IMR-90 (cell line): ENCODE data around the gene ZNF718. TPM values are rescaled to one million over a fixed set of nuclear protein-coding genes. Genes with fewer than 3 reads are reported as not detected.

ENCODE experiments used
- ATAC-seq: fragments of 200-7000 bp; cut with Tn5 transposase; 2 replicates; pipeline ENCODE4 v1.9.1; 2020; ENCODE audit warnings: low read depth, mild to moderate bottlenecking, moderate library complexity
- BruUV-seq: library from RNA; stranded (reverse); fragments of 400-500 nt; replicated peaks from 2 replicates; lab custom pipeline; 2021; lab: Mats Ljungman, UMichigan
- CTCF ChIA-PET: fragments of 300-600 bp; formaldehyde crosslinking; extraction: SDS; loops from one replicate; lab custom pipeline; 2021; ENCODE audit warnings: antibody characterized with exemption; lab: Yijun Ruan, JAX
- POLR2A ChIA-PET: fragments of 300-600 bp; sonication (Branson Sonifier 250); formaldehyde crosslinking; loops from one replicate; lab custom pipeline; 2022; ENCODE audit warnings: antibody characterized with exemption; ENCODE audit not compliant: unreplicated experiment; lab: Charles Lee
- DNase-seq: peaks from one replicate; pipeline ENCODE4 v3.0.0; 2013
- H2AFZ ChIP-seq: replicated peaks from 2 replicates; pipeline ENCODE3; 2013; ENCODE audit warnings: low read length, mild to moderate bottlenecking; ENCODE audit not compliant: poor library complexity
- H2AK5ac ChIP-seq: 2 replicates; pipeline ENCODE4 v1.6.1; 2013; ENCODE audit warnings: low read depth, low read length, inconsistent platforms
- H2AK9ac ChIP-seq: replicated peaks from 2 replicates; pipeline ENCODE3; 2013; ENCODE audit warnings: mild to moderate bottlenecking, low read depth, low read length, moderate library complexity; ENCODE audit not compliant: poor library complexity
- H2BK120ac ChIP-seq: 2 replicates; pipeline ENCODE4 v1.6.1; 2013; ENCODE audit warnings: low read depth, low read length, inconsistent platforms
- H2BK15ac ChIP-seq: 3 replicates; pipeline ENCODE4 v1.6.1; 2013; ENCODE audit warnings: low read depth, low read length, inconsistent platforms
- H2BK20ac ChIP-seq: 2 replicates; pipeline ENCODE4 v1.6.1; 2013; ENCODE audit warnings: low read depth, mild to moderate bottlenecking, inconsistent platforms, low read length, moderate library complexity
- H2BK5ac ChIP-seq: 2 replicates; pipeline ENCODE4 v1.6.1; 2013; ENCODE audit warnings: mild to moderate bottlenecking, low read depth, low read length, inconsistent platforms; ENCODE audit not compliant: poor library complexity, severe bottlenecking
- H3K14ac ChIP-seq: replicated peaks from 2 replicates; pipeline ENCODE4 v1.6.1; 2013; ENCODE audit warnings: low read depth, low read length, inconsistent platforms
- H3K18ac ChIP-seq: 2 replicates; pipeline ENCODE4 v1.6.1; 2013; ENCODE audit warnings: low read depth, low read length, control low read depth
- H3K23ac ChIP-seq: 2 replicates; pipeline ENCODE4 v1.6.1; 2013; ENCODE audit warnings: low read depth, low read length, inconsistent platforms
- H3K27ac ChIP-seq: 2 replicates; pipeline ENCODE4 v1.5.1; 2013; ENCODE audit warnings: mild to moderate bottlenecking, control low read depth, low read length; ENCODE audit not compliant: insufficient read depth
- H3K27me3 ChIP-seq: 2 replicates; pipeline ENCODE4 v1.6.1; 2013; ENCODE audit warnings: low read length; ENCODE audit not compliant: control insufficient read depth, insufficient read depth
- H3K36me3 ChIP-seq: 2 replicates; pipeline ENCODE4 v1.6.1; 2013; ENCODE audit warnings: low read length, mixed read lengths; ENCODE audit not compliant: control insufficient read depth, insufficient read depth
- H3K4ac ChIP-seq: 2 replicates; pipeline ENCODE4 v1.6.1; 2013; ENCODE audit warnings: low read depth, low read length, inconsistent platforms
- H3K4me1 ChIP-seq: 2 replicates; pipeline ENCODE4 v1.6.1; 2013; ENCODE audit warnings: low read length, mixed read lengths; ENCODE audit not compliant: control insufficient read depth, insufficient read depth
- H3K4me2 ChIP-seq: 2 replicates; pipeline ENCODE4 v1.6.1; 2013; ENCODE audit warnings: low read depth, mild to moderate bottlenecking, control low read depth, low read length, moderate library complexity
- H3K4me3 ChIP-seq: 2 replicates; pipeline ENCODE4 v1.5.1; 2013; ENCODE audit warnings: low read depth, mild to moderate bottlenecking, control low read depth, low read length, moderate library complexity; ENCODE audit not compliant: insufficient read depth
- H3K56ac ChIP-seq: 2 replicates; pipeline ENCODE4 v1.6.1; 2013; ENCODE audit warnings: low read length, inconsistent platforms; ENCODE audit not compliant: insufficient read depth; ENCODE audit errors: extremely low read depth
- H3K79me1 ChIP-seq, 2 experiments: 2 replicates each; pipeline ENCODE4 v1.6.1; 2013; ENCODE audit warnings: low read length in 2 of 2, inconsistent platforms in 1 of 2, low read depth in 1 of 2
- H3K9ac ChIP-seq: 2 replicates; pipeline ENCODE4 v1.6.1; 2013; ENCODE audit warnings: low read depth, low read length, control low read depth
- H3K9me1 ChIP-seq: 2 replicates; pipeline ENCODE4 v1.6.1; 2013; ENCODE audit warnings: low read length, inconsistent platforms; ENCODE audit not compliant: insufficient read depth
- H3K9me3 ChIP-seq: 2 replicates; pipeline ENCODE4 v1.6.1; 2013; ENCODE audit warnings: low read length; ENCODE audit not compliant: control insufficient read depth, insufficient read depth
- H4K20me1 ChIP-seq: 2 replicates; pipeline ENCODE4 v1.6.1; 2013; ENCODE audit warnings: low read length, inconsistent platforms; ENCODE audit not compliant: insufficient read depth
- H4K5ac ChIP-seq: 2 replicates; pipeline ENCODE4 v1.6.1; 2013; ENCODE audit warnings: mild to moderate bottlenecking, low read depth, low read length, control low read depth
- H4K8ac ChIP-seq, 2 experiments: 2 replicates each; pipeline ENCODE4 v1.6.1; 2013; ENCODE audit warnings: low read depth in 2 of 2, low read length in 2 of 2, control low read depth in 1 of 2, inconsistent platforms in 1 of 2
- H4K91ac ChIP-seq: 2 replicates; pipeline ENCODE4 v1.6.1; 2013; ENCODE audit warnings: low read depth, low read length, inconsistent platforms; ENCODE audit not compliant: insufficient read depth
- ELK1 ChIP-seq: fragments of 150-350 bp; IDR thresholded peaks from 2 replicates; pipeline ENCODE4 v1.6.1; 2016; ENCODE audit warnings: low read depth, mild to moderate bottlenecking, low read length, moderate library complexity, borderline replicate concordance
- NFE2L2 ChIP-seq: fragments of 150-350 bp; IDR thresholded peaks from 2 replicates; pipeline ENCODE4 v1.6.1; 2016; ENCODE audit warnings: low read depth, mild to moderate bottlenecking, low read length
- RAD21 ChIP-seq: IDR thresholded peaks from 2 replicates; pipeline ENCODE4 v1.6.1; 2012; ENCODE audit warnings: low read length, improper control_type of control experiment
- SMC3 ChIP-seq: fragments of 150-350 bp; IDR thresholded peaks from 2 replicates; pipeline ENCODE4 v1.6.1; 2016; ENCODE audit warnings: low read depth, mild to moderate bottlenecking, antibody characterized with exemption, low read length, moderate library complexity
- WGBS, 2 experiments: methylation state at CpG; one replicate each; pipeline versions ENCODE4 v1.1.5 to v1.1.7; 2013; ENCODE audit warnings: missing lambda C conversion rate in 2 of 2; ENCODE audit not compliant: insufficient read length in 1 of 2; ENCODE audit errors: extremely low coverage in 2 of 2; 5-methylcytosine and 5-hydroxymethylcytosine counted together
- dilution Hi-C: fragments of 300-500 bp; cut with HindIII; formaldehyde crosslinking; loops from one replicate; pipeline ENCODE4 v1.14.3; 2018; ENCODE audit warnings: low sequenced_read_pairs; ENCODE audit not compliant: unreplicated experiment
- in situ Hi-C: fragments of 300-500 bp; cut with MboI; formaldehyde crosslinking; loops from 3 replicates; pipeline ENCODE4 v1.14.3; 2019; ENCODE audit warnings: low sequenced_read_pairs, inconsistent platforms, mixed read lengths
- intact Hi-C: fragments of 100-400 bp; cut with micrococcal nuclease; formaldehyde crosslinking; loops from 2 replicates; pipeline ENCODE4 v1.10.0; 2022
- polyA plus RNA-seq, 3 experiments: library from polyadenylated mRNA; depleted of rRNA; stranded (reverse); fragments of >200 nt; gene quantifications; 2 replicates each; pipeline ENCODE4 v1.2.3, GENCODE V29; 2012; ENCODE audit warnings: low replicate concordance in 1 of 3
- total RNA-seq: library from RNA; depleted of rRNA; stranded (reverse); fragments of >200 nt; gene quantifications from 2 replicates; pipeline ENCODE4 v1.2.3, GENCODE V29; 2012
- TF ChIP-seq, protein P1 (sequence below): fragments of 150-350 bp; IDR thresholded peaks from 2 replicates; pipeline ENCODE4 v1.6.1; 2017; ENCODE audit warnings: mild to moderate bottlenecking, antibody characterized with exemption, low read length, low read depth

ZNF718 gene
- total and polyA plus RNA-seq, 2 of the 4 experiments (the other 2 are of a cell fraction), result 1.1 to 1.8 TPM

DNA sequence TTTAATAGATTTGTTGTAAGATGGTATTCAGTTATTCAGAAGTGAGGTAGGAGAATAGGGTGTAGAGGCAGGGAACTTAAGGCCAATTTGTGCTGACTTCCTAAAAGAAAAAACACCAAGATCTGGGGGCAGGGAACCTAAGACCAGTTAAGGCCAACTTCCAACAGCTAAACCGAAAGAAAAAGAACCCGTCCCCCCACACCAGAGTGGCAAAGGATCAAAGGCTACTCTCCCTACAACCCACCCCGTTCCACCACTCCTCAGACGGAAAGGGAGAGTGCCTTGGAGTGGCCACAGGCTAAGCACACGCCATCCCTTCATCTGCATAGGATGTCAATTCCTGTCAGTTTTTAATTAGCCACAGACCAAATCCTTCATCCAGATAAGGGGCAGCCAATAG, 3.7 kb upstream of the ZNF718 start:
- Histone ChIP-seq H3K4me1 (no peaks in the 10 kb centered on the region), H4K91ac (no peak overlapping the region), H3K4me3 (no peak overlapping the region), H4K20me1 (0 out of 2 replicates have a peak, but pooled peaks cover 2% of the 10 kb centered on the region), H3K14ac (no peak overlapping the region), H2BK20ac (no peak overlapping the region), H2BK15ac (no peak overlapping the region), H3K9me1 (no peaks in the 10 kb centered on the region), H3K27ac (no peak overlapping the region), H2BK5ac (no peak overlapping the region), H2AK5ac (no peak overlapping the region), H3K56ac (no peak overlapping the region), H4K5ac (no peak overlapping the region), H3K27me3 (no peaks in the 10 kb centered on the region), H3K9me3 (peaks cover 12% of the 10 kb centered on the region), H3K4me2 (no peak overlapping the region), H3K9ac (no peak overlapping the region), H3K4ac (no peak overlapping the region), H4K8ac (no peak overlapping the region), H3K36me3 (no peaks in the 10 kb centered on the region), H2AK9ac (no peak overlapping the region), H3K23ac (no peak overlapping the region), H3K79me1 (peaks cover 2 to 8% of the 10 kb centered on the region in 2 experiments; a peak in 3 of 4 replicates), H3K18ac (no peak overlapping the region), H2AFZ (no peak overlapping the region), H2BK120ac (no peak overlapping the region)
- no TSS peak for BruUV-seq
- ATAC-seq, result no peak
- intact Hi-C loops, result no loop called here
- no peak for TF ChIP-seq SMC3
- TF ChIP-seq ELK1, result no peak
- TF ChIP-seq RAD21, result no peak
- TF ChIP-seq, protein P1, sequence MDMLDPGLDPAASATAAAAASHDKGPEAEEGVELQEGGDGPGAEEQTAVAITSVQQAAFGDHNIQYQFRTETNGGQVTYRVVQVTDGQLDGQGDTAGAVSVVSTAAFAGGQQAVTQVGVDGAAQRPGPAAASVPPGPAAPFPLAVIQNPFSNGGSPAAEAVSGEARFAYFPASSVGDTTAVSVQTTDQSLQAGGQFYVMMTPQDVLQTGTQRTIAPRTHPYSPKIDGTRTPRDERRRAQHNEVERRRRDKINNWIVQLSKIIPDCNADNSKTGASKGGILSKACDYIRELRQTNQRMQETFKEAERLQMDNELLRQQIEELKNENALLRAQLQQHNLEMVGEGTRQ, result no peak
- TF ChIP-seq NFE2L2, result no peak
- DNase-seq, result no peak
- dilution Hi-C loops, result no loop called here
- WGBS, 2 experiments, result 40% methylated on average over 2 of the region's 5 CpGs; no CpG with 5 or more reads in 1 of the 2 experiments
- POLR2A ChIA-PET, result no interaction called here
- CTCF ChIA-PET, result no interaction called here
- in situ Hi-C loops, result no loop called here
